Mucosa of rectum (tissue), 2 donors: ENCODE results near the gene ITGB2.
"Not testable (repeated sequence)": the region's sequence is repeated elsewhere in the genome, so short reads cannot be mapped to it uniquely, and the experiment has no call there.

ENCODE experiments used
- H3K27ac ChIP-seq, 2 donors: one replicate each; pipeline ENCODE4 v1.7.0; 2013; ENCODE audit warnings: inconsistent platforms in 2 of 2, low read depth in 2 of 2, low read length in 2 of 2
- H3K27me3 ChIP-seq, 2 donors: one replicate each; pipeline ENCODE4 v1.7.0; 2013; ENCODE audit warnings: low read length in 2 of 2; ENCODE audit not compliant: control insufficient read depth in 2 of 2, insufficient read depth in 2 of 2
- H3K36me3 ChIP-seq, 2 donors: one replicate each; pipeline ENCODE4 v1.7.0; 2013; ENCODE audit warnings: low read length in 2 of 2; ENCODE audit not compliant: control insufficient read depth in 2 of 2, insufficient read depth in 2 of 2
- H3K4me1 ChIP-seq, 2 donors: one replicate each; pipeline ENCODE4 v1.7.0; 2013; ENCODE audit warnings: low read length in 2 of 2, mild to moderate bottlenecking in 1 of 2; ENCODE audit not compliant: control insufficient read depth in 2 of 2, insufficient read depth in 2 of 2
- H3K4me3 ChIP-seq, 2 donors: one replicate each; pipeline ENCODE4 v1.7.0; 2013; ENCODE audit warnings: low read length in 2 of 2
- H3K9ac ChIP-seq, 2 donors: one replicate each; pipeline ENCODE4 v1.7.0; 2013; ENCODE audit warnings: low read length in 2 of 2, low read depth in 1 of 2, mild to moderate bottlenecking in 1 of 2
- H3K9me3 ChIP-seq, 2 donors: one replicate each; pipeline ENCODE4 v1.7.0; 2013; ENCODE audit warnings: low read length in 2 of 2; ENCODE audit not compliant: control insufficient read depth in 2 of 2
- donor health status: healthy.
- donor health status: Normal muscosa, but diverticular disease.

Gene ITGB2

DNA sequence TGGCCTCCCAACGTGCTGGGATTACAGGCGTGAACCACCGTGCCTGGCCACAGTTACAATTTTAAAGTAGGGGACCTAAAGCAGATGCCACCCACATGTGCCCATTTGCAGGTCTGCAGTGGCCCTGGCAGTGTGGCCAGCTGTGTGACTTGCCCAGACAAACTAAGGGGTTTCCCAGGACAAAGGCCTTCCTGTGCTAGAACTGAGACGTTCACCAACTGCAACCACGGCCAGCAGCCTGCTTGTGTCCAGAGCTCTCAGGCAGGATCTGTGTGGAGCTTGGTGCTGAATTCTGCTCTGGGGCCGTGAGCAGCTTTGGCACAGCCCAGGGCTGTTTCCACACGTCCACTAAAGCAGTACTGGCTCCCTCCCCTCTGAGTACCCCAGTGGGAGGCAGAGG lies 36.6 kb downstream of the ITGB2 start:
- no peaks in the 10 kb centered on the region for H3K27me3 ChIP-seq
- no peaks in the 10 kb centered on the region for H3K36me3 ChIP-seq
- H3K4me3 ChIP-seq, result no peak overlapping the region
- no peak overlapping the region for H3K27ac ChIP-seq
- no peaks in the 10 kb centered on the region for H3K9me3 ChIP-seq
- H3K4me1 ChIP-seq, result peaks cover 7 to 18% of the 10 kb centered on the region in 2 donors
- no peak overlapping the region for H3K9ac ChIP-seq

DNA sequence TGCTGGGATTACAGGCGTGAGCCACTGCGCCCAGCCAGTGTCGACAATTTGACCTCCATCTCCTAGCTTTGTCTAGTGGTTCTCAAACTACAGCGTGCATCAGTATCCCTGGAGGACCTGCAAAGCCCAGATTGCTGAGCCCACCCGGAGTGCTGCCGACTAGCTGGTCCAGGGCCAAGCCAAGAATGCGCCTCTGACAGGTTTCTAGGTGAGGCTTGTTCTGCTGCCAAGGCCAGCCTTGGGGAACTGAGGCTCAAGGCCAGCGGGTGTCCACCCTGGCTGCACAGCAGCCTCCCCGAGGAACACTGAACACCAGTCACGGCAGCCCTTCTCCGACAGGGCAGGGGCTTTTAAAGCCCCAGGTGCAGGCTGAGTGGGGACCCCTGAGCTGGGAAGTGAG lies 37.4 kb downstream of the ITGB2 start:
- H3K4me1 ChIP-seq, result peaks cover 7 to 27% of the 10 kb centered on the region in 2 donors
- H3K27ac ChIP-seq, result no peak overlapping the region
- H3K9me3 ChIP-seq, result no peaks in the 10 kb centered on the region
- H3K9ac ChIP-seq, result no peak overlapping the region
- no peaks in the 10 kb centered on the region for H3K27me3 ChIP-seq
- H3K36me3 ChIP-seq, result no peaks in the 10 kb centered on the region
- no peak overlapping the region for H3K4me3 ChIP-seq

DNA sequence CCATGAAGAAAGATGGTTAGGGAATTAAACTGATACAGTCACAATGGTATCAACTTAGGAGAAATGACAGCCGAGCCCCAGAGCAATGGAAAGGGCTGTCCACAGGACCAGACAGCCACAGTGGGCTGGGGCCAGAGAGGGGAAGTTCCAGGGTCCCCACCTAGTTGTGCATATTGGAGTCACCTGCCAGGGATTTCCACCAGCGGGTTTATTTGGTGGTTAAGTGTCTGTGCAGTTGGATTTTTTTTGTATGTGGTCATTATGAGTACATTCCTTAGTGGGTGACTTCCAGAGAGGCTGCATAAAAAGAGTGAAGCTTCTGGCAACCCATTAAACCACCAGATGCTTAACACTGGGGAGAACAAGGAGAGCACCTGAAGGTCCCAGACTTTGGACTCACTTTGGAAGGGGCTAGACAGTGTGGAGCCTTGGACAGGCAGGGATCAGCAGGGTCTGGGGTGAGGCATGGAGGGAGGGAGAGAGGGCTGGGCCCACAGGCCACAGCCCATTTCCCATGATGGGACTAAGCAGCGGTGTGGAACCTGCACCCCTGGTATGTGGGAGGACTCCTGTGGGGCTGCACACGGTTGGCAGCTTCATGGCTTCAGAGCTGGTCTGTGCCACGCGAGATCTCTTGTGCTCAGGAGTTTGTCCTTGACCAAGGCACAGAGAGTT lies 39.4 kb downstream of the ITGB2 start:
- Histone ChIP-seq H3K27me3 (no peaks in the 10 kb centered on the region), H3K9me3 (no peaks in the 10 kb centered on the region), H3K9ac (no peak overlapping the region), H3K4me3 (no peak overlapping the region), H3K27ac (peak overlapping the region; percentile 6 to 54), H3K36me3 (no peaks in the 10 kb centered on the region), H3K4me1 (peaks cover 7 to 31% of the 10 kb centered on the region in 2 donors)

DNA sequence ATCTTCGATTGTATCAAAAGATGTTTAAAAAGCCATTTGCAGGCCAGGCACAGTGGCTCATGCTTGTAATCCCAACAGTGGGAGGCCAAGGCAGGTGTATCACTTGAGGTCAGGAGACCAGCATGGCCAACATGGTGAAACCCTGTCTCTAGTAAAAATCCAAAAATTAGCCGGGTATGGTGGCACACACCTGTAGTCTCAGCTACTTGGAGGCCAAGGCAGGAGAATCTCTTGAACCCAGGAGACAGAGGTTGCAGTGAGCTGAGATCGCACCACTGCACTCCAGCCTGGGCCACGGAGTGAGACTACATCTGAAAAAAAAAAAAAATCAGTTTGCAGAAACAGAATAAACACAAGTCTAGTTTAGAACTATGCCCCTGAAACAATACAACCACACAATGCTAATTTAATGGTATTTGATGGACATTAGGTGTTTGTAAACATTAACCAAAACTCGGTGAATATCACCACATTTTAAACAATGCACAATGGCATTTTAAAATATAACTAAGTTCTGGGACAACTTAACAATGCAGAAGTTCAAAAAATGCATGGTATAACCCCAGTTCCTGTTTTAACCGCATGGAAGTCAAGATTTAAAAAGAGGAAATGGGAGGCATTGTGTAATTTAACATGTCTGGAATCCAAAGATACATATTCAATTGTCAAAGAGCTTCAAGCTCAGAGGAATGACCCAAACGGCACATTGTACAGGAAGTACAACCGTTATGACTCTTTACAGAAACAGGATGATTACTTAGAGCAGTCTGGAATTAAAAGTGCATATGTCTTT lies 40.1 kb downstream of the ITGB2 start:
- Histone ChIP-seq H3K4me3 (no peak overlapping the region), H3K9me3 (no peaks in the 10 kb centered on the region), H3K27me3 (no peaks in the 10 kb centered on the region), H3K27ac (peak overlapping the region; percentile 6 to 54), H3K9ac (no peak overlapping the region), H3K36me3 (no peaks in the 10 kb centered on the region), H3K4me1 (peaks cover 7 to 32% of the 10 kb centered on the region in 2 donors)

DNA sequence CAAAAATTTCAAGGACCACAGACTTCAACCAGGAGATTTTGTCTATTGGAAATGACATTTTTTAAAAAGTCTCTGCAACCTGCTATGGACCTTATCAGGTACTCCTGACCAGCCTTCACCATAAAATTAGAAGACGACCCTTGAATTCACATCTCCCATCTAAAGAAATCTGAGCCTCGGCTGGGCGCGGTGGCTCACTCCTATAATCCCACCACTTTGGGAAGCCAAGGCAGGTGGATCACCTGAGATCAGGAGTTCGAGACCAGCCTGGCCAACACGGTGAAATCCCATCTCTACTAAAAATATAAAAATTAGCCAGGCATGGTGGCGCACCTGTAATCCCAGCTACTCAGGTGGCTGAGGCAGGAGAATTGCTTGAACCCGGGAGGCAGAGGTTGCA lies 41.5 kb downstream of the ITGB2 start:
- not testable (repeated sequence) for H3K36me3 ChIP-seq, H3K9ac ChIP-seq, H3K27me3 ChIP-seq, H3K9me3 ChIP-seq, H3K4me3 ChIP-seq
- Histone ChIP-seq H3K27ac (peak overlapping the region in 1 of 2 donors; percentile 85), H3K4me1 (peaks cover 13 to 45% of the 10 kb centered on the region in 2 donors)

DNA sequence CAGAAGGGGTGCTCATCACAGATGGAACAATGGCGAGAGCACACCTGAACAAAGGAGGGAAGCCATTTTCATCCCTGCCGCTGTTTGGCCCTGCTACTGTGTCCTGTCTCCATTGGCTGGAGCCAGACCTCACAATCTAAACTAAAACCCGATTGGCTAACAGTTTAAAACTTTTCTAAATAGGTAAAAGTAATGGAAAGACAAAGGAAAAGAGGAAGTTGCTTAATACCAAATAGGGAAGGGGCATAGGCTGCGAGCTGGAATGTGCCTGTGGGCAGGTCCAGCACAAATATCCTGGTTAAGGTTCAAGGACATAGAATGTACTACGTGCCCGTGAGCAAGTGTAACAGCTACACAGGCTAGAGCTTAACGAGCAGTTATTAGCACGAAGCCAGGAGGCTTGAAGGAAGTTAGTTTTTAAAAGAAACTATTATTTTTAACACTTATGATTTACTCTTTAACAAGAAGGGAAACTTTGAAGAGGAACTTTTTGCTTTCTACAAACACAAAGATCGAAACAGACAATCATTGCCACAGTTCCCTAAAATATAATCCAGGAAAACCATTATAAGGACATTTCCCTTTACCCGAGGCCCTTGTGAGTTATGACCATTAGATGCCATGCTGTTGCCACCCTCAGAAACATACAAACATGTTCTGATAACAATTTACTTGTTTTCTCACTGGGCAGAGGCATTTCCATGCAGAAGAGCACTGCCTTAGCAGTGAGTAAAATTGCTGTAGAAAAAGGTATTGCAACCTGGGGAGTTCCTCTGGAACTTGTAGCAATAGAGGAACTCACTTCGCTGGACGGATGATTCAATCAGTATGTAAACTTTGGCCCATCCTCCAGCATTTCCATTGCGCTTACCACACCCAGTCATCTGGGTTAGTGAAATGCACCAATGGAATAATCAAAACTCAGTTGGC lies 42.4 kb downstream of the ITGB2 start:
- Histone ChIP-seq H3K4me3 (no peak overlapping the region), H3K27me3 (no peaks in the 10 kb centered on the region), H3K4me1 (peaks cover 13 to 46% of the 10 kb centered on the region in 2 donors), H3K36me3 (no peaks in the 10 kb centered on the region), H3K27ac (peak overlapping the region; percentile 59 to 85), H3K9me3 (no peaks in the 10 kb centered on the region), H3K9ac (peak overlapping the region in 1 of 2 donors; percentile 39)

DNA sequence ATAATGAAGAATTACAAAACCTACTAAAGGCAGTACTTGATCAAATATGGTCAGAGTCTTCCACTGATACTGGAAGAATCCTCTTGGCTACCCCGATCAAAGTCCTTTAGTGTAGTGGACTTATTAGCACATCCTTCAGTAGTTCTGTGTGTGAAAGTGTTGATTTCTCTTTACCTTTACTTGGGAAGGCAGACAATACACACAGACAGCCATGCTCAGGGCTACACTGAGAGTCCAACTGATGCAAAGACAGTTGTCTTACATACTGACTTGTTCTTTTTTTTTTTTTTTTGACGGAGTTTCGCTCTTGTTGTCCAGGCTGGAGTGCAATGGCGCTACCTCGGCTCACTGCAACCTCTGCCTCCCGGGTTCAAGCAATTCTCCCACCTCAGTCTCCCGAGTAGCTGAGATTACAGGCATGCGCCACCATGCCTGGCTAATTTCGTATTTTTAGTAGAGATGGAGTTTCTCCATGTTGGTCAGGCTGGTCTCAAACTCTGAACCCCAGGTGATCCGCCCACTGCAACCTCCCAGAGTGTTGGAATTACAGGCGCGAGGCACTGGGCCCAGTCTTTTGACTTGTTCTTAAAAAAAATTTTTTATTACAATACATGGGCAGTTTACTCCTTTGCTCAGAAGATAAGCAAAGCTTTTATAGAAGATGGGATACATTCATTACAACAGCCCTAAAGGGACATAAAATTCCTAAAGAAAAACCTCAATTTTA lies 43.7 kb downstream of the ITGB2 start:
- Histone ChIP-seq H3K9me3 (no peaks in the 10 kb centered on the region), H3K27me3 (no peaks in the 10 kb centered on the region), H3K27ac (peak overlapping the region in 1 of 2 donors; percentile 59), H3K4me3 (no peak overlapping the region), H3K9ac (no peak overlapping the region), H3K4me1 (peaks cover 15 to 47% of the 10 kb centered on the region in 2 donors), H3K36me3 (no peaks in the 10 kb centered on the region)

DNA sequence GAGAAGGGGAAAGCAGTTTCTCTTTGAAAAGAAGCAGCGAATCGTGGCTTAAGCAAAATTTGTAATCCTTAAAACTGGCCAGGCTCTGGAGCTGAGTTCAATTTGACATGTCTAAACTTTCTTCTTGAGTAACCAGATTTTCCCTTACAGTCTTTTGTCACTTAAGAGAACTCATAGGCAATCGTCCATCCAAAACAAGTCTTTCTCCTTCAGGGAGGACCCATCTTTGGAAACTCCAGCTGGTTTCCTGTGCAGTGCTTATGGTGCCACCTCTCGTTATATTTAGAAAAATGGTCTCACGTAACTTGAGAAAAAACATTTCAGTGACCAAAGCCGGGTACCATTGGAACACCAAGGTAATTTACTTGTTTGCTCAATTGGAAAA lies 45.4 kb downstream of the ITGB2 start:
- Histone ChIP-seq H3K27me3 (no peaks in the 10 kb centered on the region), H3K9ac (peak overlapping the region; percentile 72 to 93), H3K9me3 (no peaks in the 10 kb centered on the region), H3K36me3 (no peaks in the 10 kb centered on the region), H3K27ac (peak overlapping the region; percentile 92 to 95), H3K4me3 (peak overlapping the region; percentile 73 to 77), H3K4me1 (peaks cover 28 to 57% of the 10 kb centered on the region in 2 donors)

DNA sequence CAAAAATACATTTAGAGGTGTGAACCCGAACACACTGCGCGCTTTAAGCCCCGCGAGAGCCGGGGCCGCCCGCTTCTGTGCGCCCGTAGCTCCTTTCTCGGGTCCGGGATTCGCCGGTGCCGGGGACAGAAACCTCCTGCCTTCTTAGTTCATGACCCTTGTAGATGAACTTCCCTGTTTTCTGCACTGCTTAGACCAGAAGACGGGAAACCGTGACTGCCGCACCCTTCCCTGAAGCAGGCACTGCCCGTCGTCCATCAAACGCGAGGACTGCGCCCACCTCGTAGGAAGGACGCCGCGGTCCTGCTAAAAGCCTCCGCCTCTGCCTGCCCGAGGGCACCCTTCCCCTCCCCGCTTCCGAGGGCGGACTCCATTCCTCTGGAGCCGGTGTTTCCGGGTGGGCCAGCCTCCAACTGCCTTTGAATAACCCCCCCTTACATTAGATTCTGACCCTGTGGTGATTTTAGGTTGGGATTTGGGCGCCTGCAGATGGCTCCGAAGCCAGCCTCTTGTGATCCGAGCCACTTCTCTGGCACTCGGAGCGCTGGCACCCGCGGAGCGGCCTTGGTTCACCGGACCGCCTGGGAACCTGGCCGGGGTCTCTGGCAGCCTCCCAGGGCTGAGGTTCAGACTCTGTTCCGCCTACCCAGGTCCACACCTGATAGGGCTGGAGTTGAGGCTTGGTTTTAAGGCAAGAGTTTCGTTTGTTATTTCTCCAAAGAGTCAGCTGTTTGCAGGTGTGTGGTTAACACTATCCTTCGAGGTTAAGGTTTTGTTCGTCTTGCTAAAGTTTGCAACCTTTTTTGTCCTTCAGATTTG lies 46.0 kb downstream of the ITGB2 start:
- peak overlapping the region; percentile 92 to 95 for H3K27ac ChIP-seq
- H3K4me3 ChIP-seq, result peak overlapping the region; percentile 73 to 77
- H3K9ac ChIP-seq, result peak overlapping the region; percentile 72 to 93
- H3K36me3 ChIP-seq, result no peaks in the 10 kb centered on the region
- H3K4me1 ChIP-seq, result peaks cover 34 to 62% of the 10 kb centered on the region in 2 donors
- no peaks in the 10 kb centered on the region for H3K27me3 ChIP-seq
- no peaks in the 10 kb centered on the region for H3K9me3 ChIP-seq
